Hair follicular keratinocyte (primary cell): ENCODE measurements around the gene FAM156B. TPM values are rescaled to one million over a fixed set of nuclear protein-coding genes. Genes with fewer than 3 reads are reported as not detected.

Source experiments
- total RNA-seq: library from RNA; depleted of rRNA; stranded (reverse); fragments of >200 nt; gene quantifications from 2 replicates; pipeline ENCODE4 v1.2.3, GENCODE V29; 2015

FAM156B gene
- 7.8 and 13.8 TPM in 2 replicates for total RNA-seq

GRCh38 chrX:52896855-52897709 is at the start of gene FAM156B:
FAM156B (plus strand) TSS chrX:52897330; CDS start chrX:52907226, 9,896 bp downstream.

GRCh38 chrX:52867610-52868348 is 29.4 kb upstream of the FAM156B start, which contains the start of gene XAGE3:
XAGE3 (minus strand) TSS chrX:52868083; CDS start chrX:52867133, 950 bp downstream.

Other genes starting within 250 kb of the FAM156B start
- not detected in 2 replicates for gene SSX7, start 242.4 kb upstream of the FAM156B start, total RNA-seq
- gene SSX2, start 190.2 kb upstream of the FAM156B start, total RNA-seq: not detected in 2 replicates
- gene SSX2B, start 146.1 kb upstream of the FAM156B start, total RNA-seq: not detected in 2 replicates
- gene SPANXN5, start 99.9 kb upstream of the FAM156B start, total RNA-seq: 0.47 TPM in 1 of 2 replicates, not detected in the other
- gene XAGE5, start 86.0 kb upstream of the FAM156B start, total RNA-seq: not detected in 2 replicates
- gene XAGE3, start 29.2 kb upstream of the FAM156B start, total RNA-seq: not detected in 2 replicates
- 2.8 and 8.4 TPM in 2 replicates for gene FAM156A, start 61.2 kb downstream of the FAM156B start, total RNA-seq
- 0.08 TPM in 1 of 2 replicates, not detected in the other for gene GPR173, start 151.5 kb downstream of the FAM156B start, total RNA-seq
- gene TSPYL2, start 185.0 kb downstream of the FAM156B start, total RNA-seq: 10.3 and 13.1 TPM in 2 replicates
- gene KANTR, start 196.8 kb downstream of the FAM156B start, total RNA-seq: 1.6 and 1.8 TPM in 2 replicates